ENCODE results near the gene APLN.

The APLN gene

DNA sequence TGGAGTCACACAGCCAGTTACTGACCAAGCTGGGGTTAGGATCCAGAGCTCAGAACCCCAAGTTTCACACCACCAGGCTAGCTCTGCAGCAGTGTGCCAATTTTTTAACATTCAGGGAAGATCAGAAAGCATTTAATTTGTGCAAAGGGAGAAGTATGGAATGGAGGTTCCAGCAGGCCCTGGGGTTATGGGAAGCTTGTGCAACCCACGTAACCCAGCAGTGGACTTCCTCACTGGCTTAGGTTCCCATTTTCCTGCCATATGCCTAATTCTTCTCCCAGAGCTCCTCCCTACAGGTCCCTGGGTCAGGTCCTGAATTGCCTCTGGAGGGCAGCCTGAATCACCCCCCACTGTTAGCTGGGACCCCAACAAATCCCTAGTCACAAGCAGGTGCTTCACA lies 14.0 kb downstream of the APLN start:
- DNase-seq, result no peak

DNA sequence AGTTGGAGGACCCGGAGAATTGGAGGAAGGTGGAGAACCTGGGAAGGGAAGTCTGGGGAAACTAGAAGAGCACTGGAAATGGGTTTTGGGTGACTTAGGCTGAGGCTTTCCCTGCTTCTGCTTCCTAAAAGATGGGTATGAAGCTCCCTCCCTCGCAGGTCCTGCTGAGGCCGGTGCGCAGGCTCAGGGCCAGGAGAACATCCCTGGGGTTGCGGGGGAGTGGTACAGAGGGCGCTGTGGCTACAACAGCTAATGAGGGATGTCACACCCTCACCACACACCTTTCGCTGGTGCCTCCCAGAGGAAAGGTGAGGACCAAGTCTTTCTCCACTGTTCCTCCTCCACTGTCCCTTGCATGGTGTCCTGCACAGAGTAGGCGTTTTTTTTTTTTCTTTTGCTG lies 15.8 kb downstream of the APLN start:
- no peak for DNase-seq

DNA sequence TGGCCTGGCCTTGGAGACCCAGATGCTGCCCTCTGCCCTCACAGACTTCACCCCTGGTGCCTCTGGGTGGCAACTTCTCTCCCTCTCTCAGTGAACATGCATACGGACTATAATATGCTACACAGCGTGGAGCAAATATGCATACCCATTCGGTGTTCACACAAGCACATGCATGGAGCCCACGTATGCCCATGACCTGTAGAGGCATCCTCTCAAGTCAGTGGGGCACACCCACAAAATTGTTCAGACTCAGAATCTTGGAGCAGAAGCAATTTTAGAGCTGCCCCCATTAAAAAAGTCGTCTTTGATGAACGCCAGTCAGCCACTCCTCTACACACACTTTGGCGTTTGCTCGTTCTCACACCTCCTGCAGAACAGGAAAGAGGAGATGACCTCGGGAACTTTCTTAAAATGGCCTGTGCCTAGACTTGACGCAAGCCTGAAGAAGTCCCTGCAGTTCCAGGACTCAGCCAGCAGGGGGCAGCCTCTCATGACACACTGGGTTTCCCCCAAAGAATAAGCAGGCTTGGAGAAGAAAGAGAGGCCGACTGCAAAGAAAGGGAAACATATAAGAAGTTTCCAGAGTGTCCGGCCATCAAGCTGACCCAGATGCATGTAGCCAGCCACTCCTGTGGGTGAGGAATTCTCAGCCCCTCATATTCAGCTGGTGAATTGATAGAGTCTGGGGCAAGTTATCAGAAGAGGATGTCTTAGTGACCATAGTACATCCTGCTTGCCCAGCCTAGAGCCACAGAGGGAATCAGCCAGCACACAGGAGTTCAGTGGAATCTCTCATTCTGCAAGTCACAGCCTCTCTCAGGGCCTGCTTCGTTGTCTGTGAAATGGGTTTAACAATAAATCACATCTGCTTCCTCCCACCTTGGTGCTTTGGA lies 17.3 kb downstream of the APLN start:
- DNase-seq, result peak; percentile 73

DNA sequence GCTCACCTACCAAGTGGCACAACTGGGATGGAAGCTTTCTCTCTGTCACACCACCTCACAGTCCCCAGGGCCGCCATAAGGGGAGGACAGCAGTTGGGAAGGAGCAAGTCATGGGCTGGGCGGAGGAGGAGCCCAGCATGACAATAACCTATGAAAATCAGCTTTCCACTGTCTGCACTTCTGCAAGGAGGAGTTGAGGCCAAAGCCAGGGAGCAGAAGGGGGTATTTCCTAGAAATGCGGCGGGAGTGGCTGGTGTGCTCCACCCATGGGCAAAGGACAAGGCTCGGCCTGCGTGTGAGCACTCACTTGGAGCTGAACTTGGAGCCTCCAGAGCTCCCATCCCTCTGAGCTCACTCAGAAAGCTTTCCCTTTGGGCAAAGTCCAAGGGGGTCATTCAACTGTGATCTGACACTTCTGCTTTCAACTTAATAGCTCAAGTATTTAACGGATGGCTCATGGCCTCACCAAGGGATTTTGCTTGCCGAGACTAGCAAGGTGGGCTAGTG lies 18.5 kb downstream of the APLN start:
- DNase-seq, result no peak

DNA sequence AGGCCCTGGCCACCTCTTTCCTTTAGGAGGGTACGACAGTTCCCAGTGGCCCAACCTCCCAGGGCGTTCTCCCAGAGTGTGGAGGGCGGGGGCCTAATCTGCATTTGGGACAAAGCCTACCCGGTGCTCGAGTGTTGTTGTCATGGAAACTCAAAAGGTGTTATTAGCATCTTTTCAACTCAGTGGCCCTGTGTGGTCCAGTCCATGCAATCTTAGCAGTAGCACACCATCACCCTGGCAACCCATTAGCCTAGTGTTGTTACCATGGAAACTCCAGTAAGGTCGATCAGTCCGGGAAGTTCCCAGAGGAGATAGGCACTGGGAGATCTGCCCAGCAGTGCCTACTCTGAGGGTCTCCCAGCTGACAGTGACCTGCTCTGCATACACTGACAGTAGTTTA lies 20.2 kb downstream of the APLN start:
- DNase-seq, result no peak

DNA sequence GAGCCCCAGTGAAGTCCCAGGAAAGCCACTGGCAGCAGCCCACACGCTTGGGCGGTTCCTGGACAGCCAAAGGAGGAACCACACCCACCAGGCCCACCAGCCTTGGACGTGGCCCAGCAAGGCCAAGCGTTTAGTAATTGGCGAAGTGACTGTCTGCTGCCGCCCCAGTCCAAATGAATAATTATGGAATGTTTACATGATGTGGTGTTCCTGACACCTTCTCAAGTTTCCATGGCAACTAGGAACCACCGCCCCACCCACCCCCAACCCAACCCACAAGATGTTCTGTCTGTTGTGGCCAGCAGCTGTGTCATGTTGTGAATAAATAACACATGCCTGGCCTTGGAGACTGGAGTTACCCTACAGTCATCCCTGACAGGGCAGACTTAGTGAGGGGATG lies 22.3 kb downstream of the APLN start:
- no peak for DNase-seq

DNA sequence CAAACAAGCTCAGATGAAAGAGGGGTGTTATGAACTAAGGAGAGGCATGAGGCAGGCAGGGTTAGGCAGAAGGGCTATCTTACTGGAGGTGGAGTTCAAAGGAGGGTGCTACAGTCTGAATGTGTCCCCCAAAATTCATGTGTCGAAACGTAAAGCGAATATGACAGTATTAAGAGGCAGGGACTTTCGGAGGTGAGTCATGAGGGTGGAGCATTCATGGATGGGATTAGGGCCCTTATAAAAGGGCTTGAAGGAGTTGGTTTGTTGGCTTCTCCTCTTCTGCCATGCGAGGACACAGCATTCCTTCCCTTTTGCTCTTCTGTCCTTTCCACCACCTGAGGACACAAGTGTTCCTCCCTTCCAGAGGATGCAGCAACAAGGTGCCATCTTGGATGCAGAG lies 22.9 kb downstream of the APLN start:
- DNase-seq, result no peak

DNA sequence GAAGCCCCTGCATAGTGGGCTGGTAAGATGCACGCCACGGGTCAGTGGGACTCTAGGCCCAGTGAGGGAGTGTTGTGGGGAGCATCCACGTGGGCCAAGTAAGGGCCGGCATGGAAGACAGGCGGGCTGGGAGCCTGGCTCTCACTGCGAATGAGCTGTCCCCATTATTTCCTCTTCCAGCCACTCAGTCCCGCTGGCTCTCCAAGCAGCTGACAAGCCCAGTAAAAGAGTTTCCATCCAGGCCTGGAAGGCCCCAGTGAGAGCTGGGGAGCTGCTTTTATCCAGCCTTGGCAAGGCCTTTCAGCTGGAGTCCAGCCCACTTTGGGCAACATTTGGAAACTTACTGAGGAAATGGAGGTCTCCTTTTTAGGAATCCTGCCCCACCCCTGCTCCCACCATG lies 24.9 kb downstream of the APLN start:
- no peak for DNase-seq

DNA sequence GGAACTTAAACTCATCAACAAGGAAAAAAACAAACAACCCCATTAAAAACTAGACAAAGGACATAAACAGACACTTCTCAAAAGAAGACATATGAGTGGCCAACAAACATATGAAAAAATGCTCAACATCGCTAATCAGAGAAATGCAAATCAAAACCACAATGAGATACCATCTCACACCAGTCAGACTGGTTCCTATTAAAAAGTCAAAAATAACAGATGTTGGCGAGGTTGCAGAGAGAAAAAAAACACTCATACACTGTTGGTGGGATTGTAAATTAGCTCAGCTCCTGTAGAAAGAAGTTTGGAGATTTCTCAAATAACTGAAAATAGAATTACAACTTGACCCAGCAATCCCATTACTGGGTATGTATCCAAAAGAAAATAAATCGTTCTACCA lies 28.7 kb downstream of the APLN start:
- no peak for DNase-seq

DNA sequence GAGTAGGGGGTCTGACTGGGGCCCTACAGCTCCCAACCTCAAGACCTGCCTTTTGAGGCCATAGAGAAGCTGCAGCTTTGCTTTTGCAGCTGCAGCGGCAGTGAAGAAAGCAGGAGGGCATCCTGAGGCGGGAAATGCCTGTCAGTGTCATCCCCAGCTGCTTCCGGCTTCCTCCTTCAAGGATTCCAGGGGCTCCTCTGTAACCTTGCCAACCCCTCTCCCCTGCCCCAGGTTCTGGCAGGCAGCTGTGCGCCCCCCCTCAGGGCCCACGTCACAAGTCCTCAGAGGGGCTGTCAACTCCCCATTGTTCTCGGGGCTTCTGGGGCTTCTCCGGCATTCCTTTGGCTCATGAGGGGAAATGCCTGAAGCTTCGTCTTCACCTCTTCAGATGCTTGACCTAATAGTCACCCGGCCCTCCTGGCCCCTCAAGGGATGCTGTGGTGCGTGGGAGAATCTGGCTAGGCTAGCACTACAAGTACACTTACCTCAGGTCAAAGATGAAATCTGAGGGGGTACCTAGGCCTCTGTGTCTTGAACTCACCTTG lies 31.9 kb downstream of the APLN start:
- DNase-seq, result no peak

DNA sequence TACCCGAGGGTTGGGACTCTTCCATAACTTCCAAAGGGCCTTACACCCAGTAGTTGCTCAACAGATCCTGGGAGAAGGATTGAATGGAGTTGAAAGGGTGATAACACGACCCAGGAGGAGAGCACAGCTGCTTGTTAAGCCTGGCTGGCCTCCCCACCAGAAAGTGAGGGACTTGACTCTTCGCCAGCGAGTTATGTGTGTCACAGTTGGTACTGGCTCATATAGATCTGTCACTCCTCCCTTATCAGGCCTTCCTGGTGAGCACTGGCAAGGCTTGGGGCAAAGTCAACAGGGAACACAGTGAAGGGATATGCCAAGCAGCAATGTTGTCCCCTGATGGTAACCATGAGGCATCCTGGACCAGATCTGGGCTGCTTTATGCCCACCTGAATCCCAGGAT lies 35.8 kb downstream of the APLN start:
- DNase-seq, result no peak

DNA sequence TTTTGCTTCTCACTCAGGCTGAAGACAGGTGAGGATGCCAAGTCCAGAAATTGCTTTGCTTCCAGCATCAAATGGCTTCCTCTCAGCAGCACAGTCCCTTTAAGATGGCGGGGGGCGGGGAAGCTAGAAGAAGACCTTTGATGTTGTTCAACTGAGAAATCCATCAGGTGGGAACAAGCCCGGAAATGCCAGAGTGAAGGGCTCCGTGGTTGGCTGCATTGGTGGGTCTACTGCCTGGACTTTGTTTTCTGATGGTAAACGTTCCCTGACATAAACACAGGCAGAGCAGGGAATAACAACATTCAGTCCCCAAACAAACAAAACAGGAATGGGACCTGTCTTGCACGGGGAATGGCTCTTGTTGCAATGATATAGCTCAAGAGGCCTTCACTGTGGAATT lies 37.3 kb downstream of the APLN start:
- DNase-seq, result no peak

DNA sequence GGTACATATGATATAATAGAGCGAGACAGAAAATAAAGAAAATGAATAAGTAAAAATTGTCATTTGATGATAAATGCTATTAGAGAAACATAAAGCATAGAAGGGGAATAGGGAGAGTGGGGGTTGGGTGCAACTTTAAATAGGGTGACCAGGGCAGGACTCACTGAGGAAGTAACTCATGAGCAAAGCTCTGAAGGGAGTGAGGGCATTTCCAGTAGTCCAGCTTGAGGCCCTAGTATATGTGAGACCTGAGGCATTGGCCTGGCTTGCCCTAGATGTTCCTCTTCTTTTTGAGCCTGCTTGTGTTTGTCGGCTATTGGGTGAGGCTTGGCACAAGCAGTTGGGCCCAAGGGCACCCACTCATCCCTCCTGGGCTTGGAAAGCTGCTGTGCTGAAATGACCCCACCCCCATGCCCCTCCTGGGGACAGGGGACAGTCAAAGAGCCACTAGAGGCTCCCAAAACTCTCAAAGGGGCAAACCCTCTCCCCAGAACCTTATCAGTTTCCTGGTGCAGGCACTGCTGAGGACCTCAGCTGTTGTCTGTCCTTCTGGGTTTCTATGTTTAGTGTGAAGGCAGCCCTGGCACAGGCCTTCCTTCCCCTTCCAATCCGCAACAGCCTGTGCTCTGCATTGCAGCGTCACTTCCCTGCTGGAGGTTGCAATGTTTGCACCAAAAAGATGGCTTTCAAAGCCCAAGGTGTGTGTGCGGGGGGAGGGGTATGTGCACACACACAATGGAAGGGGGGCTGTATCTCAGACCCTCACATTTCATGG lies 40.1 kb downstream of the APLN start:
- no peak for DNase-seq

DNA sequence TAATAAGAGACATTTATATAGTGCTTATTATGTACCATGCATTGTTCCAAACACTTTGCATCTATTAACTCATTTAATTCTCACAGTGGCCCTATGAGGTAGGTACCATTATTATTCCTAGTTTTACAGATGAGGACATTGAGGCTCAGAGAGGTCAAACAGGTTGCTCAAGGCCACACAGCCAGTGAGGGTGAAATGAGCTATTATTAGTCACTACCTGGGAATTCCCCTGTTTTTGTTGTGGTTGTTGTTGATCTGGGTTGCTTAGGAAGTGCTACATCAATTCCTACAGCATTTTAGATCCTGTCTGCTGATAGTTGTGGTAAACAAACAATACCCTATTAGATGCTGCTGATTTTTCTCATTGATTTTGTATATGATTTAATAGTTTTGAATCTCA lies 41.2 kb downstream of the APLN start:
- DNase-seq, result peak; percentile 32

DNA sequence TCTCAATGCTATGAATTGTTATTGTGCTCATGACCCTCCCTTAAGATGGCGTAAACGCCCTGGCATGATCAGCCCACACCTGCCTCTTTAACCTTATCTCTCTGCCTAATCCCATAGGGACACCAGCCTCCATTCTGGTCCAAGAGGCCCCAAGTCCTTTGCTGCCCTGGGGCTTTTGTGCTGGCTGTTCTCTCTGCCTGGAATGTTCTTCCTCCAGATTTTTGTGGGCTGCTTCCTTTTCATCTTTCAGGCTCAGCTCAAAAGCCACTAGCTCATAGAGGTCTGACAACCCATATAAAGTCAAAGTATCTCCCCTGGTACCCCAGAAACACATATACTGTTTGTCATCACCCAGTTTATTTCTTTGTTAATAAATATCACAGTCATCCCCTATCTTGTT lies 42.4 kb downstream of the APLN start:
- no peak for DNase-seq

DNA sequence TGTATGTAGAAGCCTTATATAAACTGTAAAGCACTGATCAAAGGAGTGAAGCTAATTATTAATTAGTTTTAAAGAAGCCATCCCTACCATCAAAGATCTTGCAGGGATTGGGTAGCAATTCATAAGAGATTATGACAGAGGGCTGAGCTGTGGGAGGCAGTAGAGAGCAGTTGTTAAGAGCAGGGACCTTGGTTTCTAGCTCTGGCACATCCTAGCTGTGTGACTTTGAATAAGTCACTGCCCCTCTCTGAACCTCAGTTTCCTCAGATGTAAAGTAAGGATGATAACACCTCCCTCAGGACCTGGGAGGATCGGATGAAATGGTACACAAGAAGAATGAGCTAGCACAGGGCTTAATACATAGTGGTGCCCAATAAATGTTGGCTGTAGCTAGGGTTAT lies 45.4 kb downstream of the APLN start:
- no peak for DNase-seq

DNA sequence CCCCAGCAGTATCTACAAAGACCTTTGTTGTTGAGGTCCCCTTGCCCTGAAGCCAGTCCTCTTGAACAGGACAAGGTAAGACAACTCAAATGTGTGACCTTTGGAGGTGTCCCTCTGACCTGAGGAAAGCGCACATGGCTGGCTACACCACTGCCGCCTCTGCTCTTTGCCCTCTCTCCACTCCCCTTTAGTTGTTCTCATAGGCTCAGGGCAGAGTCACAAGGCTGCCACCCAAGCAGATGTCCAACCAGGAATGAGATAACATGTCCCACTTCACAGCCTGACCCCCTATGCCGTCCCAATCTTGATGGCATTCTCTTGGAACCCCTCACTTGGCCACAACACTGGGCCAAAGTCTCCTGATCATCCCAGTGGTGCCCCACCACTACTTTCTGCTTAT lies 46.3 kb downstream of the APLN start:
- DNase-seq, result no peak

DNA sequence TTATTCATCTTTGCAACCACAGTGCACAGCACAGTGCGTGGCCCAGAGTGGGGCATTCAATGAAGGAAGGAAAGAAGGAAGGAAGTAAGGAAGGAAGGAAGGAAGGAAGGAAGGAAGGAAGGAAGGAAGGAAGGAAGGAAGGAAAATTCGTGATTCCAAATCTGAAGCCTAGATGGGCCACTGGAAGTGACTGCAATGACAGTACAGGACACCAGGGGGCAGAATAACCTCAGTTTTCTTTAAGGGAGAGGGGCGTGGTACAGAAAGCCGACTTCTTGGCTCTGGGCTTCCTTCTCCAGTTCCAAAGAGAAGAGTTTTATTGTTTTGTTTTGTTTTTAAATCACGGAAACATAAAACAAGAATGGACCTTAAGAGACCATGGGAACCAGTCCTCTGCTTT lies 47.8 kb downstream of the APLN start:
- DNase-seq, result peak; percentile 66

DNA sequence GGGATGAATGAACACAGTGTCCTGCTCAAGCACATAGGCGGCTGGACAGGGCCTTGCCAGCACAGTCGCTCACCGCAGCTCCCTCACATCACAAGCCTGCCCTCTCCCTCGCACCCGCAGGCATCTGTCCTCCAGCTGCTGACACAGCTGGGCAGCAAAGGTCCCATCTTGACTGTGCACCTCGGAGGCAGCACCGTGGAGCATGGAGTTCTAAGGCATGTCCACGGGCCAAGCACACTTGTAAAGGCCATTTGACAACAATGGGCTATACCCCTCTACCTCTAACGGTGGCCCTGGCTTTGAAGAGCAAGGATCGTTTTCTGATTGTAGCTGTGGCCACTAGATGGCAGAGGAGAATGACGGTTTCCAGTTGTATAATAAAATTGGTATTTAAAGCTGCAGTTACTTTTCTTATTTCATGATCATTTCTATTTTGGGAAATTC lies 53.8 kb downstream of the APLN start:
- peak; percentile 40 for DNase-seq

DNA sequence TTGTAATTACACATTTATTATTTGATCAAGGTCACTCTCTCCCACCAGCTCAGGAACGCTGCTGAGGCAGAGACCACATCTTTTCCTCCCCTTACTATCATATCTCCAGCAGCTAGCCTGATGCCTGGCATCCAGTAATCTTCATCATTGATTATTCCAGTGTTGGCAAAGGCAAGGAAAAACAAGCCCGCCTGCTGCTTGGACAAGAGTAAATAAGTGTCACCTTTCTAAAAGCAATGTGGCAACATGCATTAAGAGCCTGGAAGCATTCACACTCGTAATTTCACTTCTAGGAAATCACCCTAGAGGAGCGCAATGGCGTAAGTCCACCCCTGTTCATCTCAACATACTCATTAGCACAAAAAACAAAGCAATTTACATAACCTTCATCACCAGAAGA lies 54.8 kb downstream of the APLN start:
- no peak for DNase-seq

DNA sequence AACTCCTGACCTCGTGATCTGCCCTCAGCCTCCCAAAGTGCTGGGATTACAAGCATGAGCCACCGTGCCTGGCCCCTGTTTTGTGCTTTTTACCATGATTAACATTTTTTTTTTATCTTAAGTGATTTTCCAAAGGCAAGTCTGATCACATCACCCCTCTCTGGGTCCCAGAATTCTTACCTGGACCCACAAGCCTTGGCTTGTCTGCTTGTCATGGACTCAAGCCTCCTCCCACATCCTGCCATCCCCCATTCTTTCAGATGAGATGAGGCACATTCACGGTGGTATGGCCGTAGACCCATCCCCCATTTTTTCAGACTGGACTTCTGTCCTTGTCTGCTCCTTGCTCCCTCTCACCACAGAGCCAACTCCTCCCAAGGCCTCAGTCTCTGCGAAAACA lies 55.3 kb downstream of the APLN start:
- no peak for DNase-seq

DNA sequence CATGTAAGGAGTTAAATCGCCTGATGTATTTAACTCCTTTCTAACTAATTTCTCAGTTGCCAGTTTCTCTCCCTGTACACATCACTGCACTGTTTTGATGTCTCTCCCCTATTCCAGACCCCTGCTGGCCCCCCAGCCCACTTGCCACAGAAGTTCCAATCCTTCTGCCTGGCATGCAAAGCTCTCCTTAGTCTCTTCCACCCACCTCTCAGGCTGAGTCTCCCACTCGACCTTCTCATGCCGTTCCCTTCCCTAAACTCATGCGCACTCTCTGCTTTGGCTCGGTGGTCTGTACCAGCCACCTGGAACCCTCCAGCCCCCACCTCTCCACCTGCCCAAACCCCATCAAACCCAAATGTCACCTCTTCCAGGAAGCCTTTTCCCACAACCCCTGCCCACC lies 56.9 kb downstream of the APLN start:
- DNase-seq, result no peak

DNA sequence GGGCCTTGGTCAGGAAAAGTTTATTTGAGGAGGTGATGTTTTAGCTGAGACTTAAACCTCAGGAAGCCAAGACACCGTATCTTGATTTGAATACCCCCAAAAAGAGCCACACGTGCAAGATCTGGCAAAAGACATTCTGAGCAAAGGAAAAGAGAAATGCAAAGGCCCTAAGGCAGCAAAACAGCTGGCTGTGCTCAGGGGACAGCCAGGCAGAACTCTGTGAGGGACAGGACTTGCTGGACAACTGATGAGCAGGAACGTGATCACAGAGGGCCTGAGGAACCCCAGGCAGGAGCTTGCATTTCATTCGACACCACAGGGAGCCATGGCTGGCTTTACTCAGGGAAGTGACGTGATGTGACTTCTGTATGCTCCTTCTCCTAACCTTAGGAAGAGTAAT lies 58.7 kb downstream of the APLN start:
- no peak for DNase-seq

Measured in CD4-positive, alpha-beta T cell treated with Interleukin-12 subunit alpha and Interleukin-12 subunit beta, for 1 hour (primary cell).